ENCODE data around the gene MPZL1.

MPZL1 gene

GRCh38 chr1:167797015-167797414 lies 75.2 kb downstream of the MPZL1 start:
- DNase-seq (ENCODE audit: extremely low read depth, insufficient read length), result no peak
- no peak for TF ChIP-seq CTCF (IDR thresholded peaks at IDR 0.05; ENCODE audit: insufficient read depth, low read length, poor library complexity, severe bottlenecking)

GRCh38 chr1:167798952-167799351 lies 77.2 kb downstream of the MPZL1 start:
- DNase-seq (ENCODE audit: extremely low read depth, insufficient read length), result no peak
- Histone ChIP-seq H3K4me3 (replicated peaks; ENCODE audit: low read depth, low read length) (no peak overlapping the region), H3K36me3 (ENCODE audit: control insufficient read depth, insufficient read depth, low read length) (no peaks in the 10 kb centered on the region; the same call in 1 of the 2 replicates), H3K27me3 (replicated peaks; ENCODE audit: control insufficient read depth, insufficient read depth, low read length) (no peaks in the 10 kb centered on the region)
- TF ChIP-seq CTCF (IDR thresholded peaks at IDR 0.05; ENCODE audit: insufficient read depth, low read length, poor library complexity, severe bottlenecking), result no peak

More at GRCh38 chr1:167797015-167797414, 75.2 kb downstream of the MPZL1 start:
- no peaks in the 10 kb centered on the region; the same call in 1 of the 2 replicates for H3K36me3 ChIP-seq (ENCODE audit: control insufficient read depth, insufficient read depth, low read length)
- no peak overlapping the region for H3K4me3 ChIP-seq (replicated peaks; ENCODE audit: low read depth, low read length)
- no peaks in the 10 kb centered on the region for H3K27me3 ChIP-seq (replicated peaks; ENCODE audit: control insufficient read depth, insufficient read depth, low read length)

- TF ChIP-seq CTCF (IDR thresholded peaks at IDR 0.05; ENCODE audit: insufficient read depth, low read length, poor library complexity, severe bottlenecking), result no peak
- no peaks in the 10 kb centered on the region; the same call in 1 of the 2 replicates for H3K36me3 ChIP-seq (ENCODE audit: control insufficient read depth, insufficient read depth, low read length)
- H3K27me3 ChIP-seq (replicated peaks; ENCODE audit: control insufficient read depth, insufficient read depth, low read length), result no peaks in the 10 kb centered on the region
- no peak for DNase-seq (ENCODE audit: extremely low read depth, insufficient read length)
- H3K4me3 ChIP-seq (replicated peaks; ENCODE audit: low read depth, low read length), result no peak overlapping the region
Measured at GRCh38 chr1:167799747-167800146, 78.0 kb downstream of the MPZL1 start.

- H3K36me3 ChIP-seq (ENCODE audit: control insufficient read depth, insufficient read depth, low read length), result no peaks in the 10 kb centered on the region; the same call in 1 of the 2 replicates
- no peak for DNase-seq (ENCODE audit: extremely low read depth, insufficient read length)
- H3K4me3 ChIP-seq (replicated peaks; ENCODE audit: low read depth, low read length), result no peak overlapping the region
- no peak for TF ChIP-seq CTCF (IDR thresholded peaks at IDR 0.05; ENCODE audit: insufficient read depth, low read length, poor library complexity, severe bottlenecking)
- H3K27me3 ChIP-seq (replicated peaks; ENCODE audit: control insufficient read depth, insufficient read depth, low read length), result no peaks in the 10 kb centered on the region
Measured at GRCh38 chr1:167800251-167800650, 78.5 kb downstream of the MPZL1 start.

GRCh38 chr1:167802235-167802634 lies 80.5 kb downstream of the MPZL1 start:
- DNase-seq (ENCODE audit: extremely low read depth, insufficient read length), result no peak
- Histone ChIP-seq H3K4me3 (replicated peaks; ENCODE audit: low read depth, low read length) (no peak overlapping the region), H3K36me3 (ENCODE audit: control insufficient read depth, insufficient read depth, low read length) (no peaks in the 10 kb centered on the region), H3K27me3 (replicated peaks; ENCODE audit: control insufficient read depth, insufficient read depth, low read length) (no peaks in the 10 kb centered on the region)
- TF ChIP-seq CTCF (IDR thresholded peaks at IDR 0.05; ENCODE audit: insufficient read depth, low read length, poor library complexity, severe bottlenecking), result no peak

Data from GM06990 (cell line).